ENCODE data around the gene SCAPER. TPM values are rescaled to one million over a fixed set of nuclear protein-coding genes. Genes with fewer than 3 reads are reported as not detected.

The SCAPER gene
- total RNA-seq, 1 experiment from 2014 or later = 10.3 TPM

GRCh38 chr15:76682833-76683232 is 222.3 kb downstream of the SCAPER start (continued):
- TF ChIP-seq USF2 (CRISPR knock-in tag; IDR thresholded peaks at IDR 0.05) = no peak
- no peak for TF ChIP-seq RELA (CRISPR knock-in tag; IDR thresholded peaks at IDR 0.05; ENCODE audit: borderline replicate concordance)
- TF ChIP-seq NR2C2 (CRISPR knock-in tag; IDR thresholded peaks at IDR 0.05) = no peak
- no peak for TF ChIP-seq GABPB1 (CRISPR knock-in tag; IDR thresholded peaks at IDR 0.05)
- TF ChIP-seq ZNF532 (CRISPR knock-in tag; IDR thresholded peaks at IDR 0.05; ENCODE audit: borderline replicate concordance) = no peak
- TF ChIP-seq CDX4 (CRISPR knock-in tag; IDR thresholded peaks at IDR 0.05; ENCODE audit: borderline replicate concordance) = no peak
- TF ChIP-seq NFYB (CRISPR knock-in tag; conservative IDR thresholded peaks at IDR 0.05; ENCODE audit: low read depth) = no peak
- TF ChIP-seq, protein P1, sequence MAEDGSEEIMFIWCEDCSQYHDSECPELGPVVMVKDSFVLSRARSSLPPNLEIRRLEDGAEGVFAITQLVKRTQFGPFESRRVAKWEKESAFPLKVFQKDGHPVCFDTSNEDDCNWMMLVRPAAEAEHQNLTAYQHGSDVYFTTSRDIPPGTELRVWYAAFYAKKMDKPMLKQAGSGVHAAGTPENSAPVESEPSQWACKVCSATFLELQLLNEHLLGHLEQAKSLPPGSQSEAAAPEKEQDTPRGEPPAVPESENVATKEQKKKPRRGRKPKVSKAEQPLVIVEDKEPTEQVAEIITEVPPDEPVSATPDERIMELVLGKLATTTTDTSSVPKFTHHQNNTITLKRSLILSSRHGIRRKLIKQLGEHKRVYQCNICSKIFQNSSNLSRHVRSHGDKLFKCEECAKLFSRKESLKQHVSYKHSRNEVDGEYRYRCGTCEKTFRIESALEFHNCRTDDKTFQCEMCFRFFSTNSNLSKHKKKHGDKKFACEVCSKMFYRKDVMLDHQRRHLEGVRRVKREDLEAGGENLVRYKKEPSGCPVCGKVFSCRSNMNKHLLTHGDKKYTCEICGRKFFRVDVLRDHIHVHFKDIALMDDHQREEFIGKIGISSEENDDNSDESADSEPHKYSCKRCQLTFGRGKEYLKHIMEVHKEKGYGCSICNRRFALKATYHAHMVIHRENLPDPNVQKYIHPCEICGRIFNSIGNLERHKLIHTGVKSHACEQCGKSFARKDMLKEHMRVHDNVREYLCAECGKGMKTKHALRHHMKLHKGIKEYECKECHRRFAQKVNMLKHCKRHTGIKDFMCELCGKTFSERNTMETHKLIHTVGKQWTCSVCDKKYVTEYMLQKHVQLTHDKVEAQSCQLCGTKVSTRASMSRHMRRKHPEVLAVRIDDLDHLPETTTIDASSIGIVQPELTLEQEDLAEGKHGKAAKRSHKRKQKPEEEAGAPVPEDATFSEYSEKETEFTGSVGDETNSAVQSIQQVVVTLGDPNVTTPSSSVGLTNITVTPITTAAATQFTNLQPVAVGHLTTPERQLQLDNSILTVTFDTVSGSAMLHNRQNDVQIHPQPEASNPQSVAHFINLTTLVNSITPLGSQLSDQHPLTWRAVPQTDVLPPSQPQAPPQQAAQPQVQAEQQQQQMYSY (CRISPR knock-in tag; IDR thresholded peaks at IDR 0.05) = no peak

- DNase-seq (ENCODE audit: low spot score) (no peak), ATAC-seq (no peak)
- H3K36me3 Mint-ChIP-seq = no peaks in the 10 kb centered on the region
- H3K4me3 Mint-ChIP-seq = no peak overlapping the region
- H3K9me3 Mint-ChIP-seq = peaks cover 7% of the 10 kb centered on the region; the same call in 1 of the 2 replicates
- POLR2A ChIA-PET = interaction anchor here (0.6 kb wide), 1 partner anchor 13 kb away, joined by 4 read pairs; no protein-coding TSS in a partner anchor
- H3K27ac Mint-ChIP-seq = no peak overlapping the region
- no peaks in the 10 kb centered on the region for H3K27me3 Mint-ChIP-seq (ENCODE audit: low read depth)
- CTCF ChIA-PET = no interaction called here
- no peaks in the 10 kb centered on the region for H3K4me1 Mint-ChIP-seq
- TF ChIP-seq, protein P2, sequence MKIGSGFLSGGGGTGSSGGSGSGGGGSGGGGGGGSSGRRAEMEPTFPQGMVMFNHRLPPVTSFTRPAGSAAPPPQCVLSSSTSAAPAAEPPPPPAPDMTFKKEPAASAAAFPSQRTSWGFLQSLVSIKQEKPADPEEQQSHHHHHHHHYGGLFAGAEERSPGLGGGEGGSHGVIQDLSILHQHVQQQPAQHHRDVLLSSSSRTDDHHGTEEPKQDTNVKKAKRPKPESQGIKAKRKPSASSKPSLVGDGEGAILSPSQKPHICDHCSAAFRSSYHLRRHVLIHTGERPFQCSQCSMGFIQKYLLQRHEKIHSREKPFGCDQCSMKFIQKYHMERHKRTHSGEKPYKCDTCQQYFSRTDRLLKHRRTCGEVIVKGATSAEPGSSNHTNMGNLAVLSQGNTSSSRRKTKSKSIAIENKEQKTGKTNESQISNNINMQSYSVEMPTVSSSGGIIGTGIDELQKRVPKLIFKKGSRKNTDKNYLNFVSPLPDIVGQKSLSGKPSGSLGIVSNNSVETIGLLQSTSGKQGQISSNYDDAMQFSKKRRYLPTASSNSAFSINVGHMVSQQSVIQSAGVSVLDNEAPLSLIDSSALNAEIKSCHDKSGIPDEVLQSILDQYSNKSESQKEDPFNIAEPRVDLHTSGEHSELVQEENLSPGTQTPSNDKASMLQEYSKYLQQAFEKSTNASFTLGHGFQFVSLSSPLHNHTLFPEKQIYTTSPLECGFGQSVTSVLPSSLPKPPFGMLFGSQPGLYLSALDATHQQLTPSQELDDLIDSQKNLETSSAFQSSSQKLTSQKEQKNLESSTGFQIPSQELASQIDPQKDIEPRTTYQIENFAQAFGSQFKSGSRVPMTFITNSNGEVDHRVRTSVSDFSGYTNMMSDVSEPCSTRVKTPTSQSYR (CRISPR knock-in tag; IDR thresholded peaks at IDR 0.05) = no peak
- TF ChIP-seq ZNF121 (CRISPR knock-in tag; IDR thresholded peaks at IDR 0.05) = no peak
- no peak for TF ChIP-seq SMAD3 (CRISPR knock-in tag; IDR thresholded peaks at IDR 0.05; ENCODE audit: borderline replicate concordance)
- no peak for TF ChIP-seq AR (CRISPR knock-in tag; IDR thresholded peaks at IDR 0.05)
- no peak for TF ChIP-seq NFATC4 (CRISPR knock-in tag; IDR thresholded peaks at IDR 0.05)
Measured at GRCh38 chr15:76682259-76682658, 222.9 kb downstream of the SCAPER start.

Measured in WTC11 (cell line).